ENCODE results near the gene GPR17.
A peak's percentile ranks its signal among the peaks of the same experiment; 100 is the strongest.

Gene GPR17

DNA sequence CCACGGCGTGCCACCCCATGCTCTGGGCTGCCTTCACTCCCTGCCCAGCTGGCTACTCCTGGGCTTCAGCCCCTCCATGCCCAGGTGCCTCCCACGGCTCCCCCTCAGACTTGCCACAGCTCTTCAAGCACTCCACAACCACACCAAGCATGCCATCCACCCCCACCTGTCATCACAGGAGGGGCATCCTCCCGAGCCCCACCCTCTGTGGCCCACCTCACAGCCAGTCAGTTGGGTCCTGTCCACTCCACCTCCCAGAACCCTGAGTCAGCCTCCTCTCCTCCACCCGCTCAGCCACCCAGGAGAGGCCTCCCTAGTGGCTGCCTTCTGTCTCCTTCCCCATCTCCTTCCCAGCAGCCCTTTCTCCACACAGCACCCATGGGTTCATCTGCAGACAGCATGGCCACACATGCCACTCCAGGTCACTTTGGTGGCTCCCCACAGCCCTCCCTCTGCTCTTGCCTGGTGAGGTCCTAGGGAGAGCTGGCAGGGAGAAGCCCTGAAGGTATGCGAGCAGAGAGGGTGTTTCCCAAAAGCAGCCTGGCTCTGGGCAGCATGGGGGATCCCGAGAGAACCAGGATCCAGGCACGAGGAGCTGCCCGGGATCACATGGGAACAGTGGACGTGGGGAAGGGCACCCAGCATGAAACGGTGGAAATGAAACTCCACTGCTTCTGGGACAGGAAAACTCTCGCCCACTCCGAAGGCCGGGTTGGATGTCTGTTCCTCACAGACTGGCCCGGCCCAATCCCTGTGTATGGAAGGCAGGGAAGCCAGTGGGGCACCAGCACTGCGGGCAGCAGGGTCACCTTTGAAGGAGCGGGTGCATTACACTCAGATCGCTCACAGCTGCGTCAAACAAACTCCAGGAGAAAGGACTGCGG is 26.6 kb downstream of the GPR17 start:
- no peak for DNase-seq

DNA sequence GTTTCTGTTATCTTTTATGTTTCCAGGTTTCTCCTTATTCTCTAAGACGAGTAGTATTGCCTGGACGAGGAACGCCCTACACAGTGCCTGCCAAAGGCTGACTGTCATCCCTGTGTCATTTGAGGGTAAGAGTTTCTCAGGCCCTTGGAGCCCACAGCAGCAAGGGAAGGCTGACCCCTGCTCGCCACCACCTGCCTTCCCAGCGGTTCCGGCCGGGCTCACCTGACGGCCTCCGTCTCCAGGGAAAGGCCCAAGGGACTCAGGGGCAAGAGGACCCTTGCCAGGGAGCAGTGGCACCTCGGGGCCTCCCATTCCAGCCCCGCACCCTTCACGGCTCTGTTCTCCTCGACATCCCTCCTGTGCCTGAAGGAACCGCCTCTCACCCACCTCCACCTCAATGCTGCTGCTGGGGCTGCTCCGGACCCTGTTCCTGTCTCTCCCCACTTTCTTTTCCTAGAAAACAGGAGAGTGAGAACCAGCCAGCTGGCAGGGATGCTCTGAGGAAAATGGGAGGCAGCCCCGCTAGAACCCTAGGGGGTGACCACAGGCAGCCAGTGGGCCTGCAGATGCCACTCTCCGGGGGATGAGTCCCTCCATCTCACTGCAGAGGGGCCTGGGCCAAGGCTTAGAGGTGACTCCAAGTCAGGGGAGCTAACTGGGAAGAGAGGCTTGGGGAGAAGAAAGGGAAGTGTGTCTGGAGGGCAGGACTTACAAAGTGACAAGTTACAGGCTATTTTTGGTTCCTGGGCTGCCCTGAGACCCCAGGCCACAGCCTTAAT is 27.5 kb downstream of the GPR17 start:
- DNase-seq, result no peak

DNA sequence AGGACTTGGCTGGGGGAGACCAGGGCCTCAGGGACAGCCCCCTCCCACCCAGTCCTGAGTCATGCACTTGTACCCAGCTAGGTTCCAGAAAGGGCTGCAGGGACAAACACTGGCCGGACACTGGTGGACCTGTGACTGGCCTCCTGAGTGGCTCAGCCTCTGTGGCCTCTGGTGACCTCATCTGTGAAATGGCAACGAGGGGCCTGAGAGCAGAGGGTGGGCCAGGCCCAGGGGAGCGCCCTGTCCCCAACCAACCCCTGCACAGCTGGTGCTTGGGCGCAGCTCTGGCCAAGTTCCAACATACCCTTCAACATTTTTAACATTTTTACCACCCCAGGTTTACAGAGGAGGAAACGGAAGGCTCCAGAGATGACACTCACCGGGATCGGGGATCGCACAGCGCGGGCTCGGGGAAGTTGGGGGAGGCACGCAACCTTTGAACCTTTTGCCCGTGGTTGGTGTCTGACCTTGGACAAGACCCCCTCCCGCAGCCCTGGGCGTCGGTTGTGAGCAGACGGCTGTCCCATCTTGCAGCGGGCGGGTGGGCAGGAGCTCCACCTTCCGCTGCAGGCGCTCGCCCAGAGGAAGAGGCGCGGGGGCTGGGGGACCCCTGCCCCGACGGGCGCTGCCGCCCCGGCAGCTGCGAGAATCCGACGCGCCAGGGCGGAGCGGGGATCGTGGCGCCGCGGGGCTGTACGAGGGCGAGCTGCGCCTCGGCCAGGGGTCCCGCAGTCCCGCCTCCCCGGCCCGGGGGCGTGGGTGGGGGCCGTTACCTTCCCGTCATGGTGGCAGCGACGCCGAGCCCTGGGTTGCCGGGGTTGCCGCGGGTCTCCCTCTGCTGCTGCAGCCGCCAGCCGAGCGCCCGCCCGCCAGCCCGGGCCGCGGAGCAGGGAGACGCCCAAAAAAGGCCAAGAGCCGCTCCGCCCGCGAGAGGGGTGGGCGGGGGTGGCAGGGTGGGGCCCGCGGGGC is 28.6 kb downstream of the GPR17 start:
- peak; percentile 34 for DNase-seq

DNA sequence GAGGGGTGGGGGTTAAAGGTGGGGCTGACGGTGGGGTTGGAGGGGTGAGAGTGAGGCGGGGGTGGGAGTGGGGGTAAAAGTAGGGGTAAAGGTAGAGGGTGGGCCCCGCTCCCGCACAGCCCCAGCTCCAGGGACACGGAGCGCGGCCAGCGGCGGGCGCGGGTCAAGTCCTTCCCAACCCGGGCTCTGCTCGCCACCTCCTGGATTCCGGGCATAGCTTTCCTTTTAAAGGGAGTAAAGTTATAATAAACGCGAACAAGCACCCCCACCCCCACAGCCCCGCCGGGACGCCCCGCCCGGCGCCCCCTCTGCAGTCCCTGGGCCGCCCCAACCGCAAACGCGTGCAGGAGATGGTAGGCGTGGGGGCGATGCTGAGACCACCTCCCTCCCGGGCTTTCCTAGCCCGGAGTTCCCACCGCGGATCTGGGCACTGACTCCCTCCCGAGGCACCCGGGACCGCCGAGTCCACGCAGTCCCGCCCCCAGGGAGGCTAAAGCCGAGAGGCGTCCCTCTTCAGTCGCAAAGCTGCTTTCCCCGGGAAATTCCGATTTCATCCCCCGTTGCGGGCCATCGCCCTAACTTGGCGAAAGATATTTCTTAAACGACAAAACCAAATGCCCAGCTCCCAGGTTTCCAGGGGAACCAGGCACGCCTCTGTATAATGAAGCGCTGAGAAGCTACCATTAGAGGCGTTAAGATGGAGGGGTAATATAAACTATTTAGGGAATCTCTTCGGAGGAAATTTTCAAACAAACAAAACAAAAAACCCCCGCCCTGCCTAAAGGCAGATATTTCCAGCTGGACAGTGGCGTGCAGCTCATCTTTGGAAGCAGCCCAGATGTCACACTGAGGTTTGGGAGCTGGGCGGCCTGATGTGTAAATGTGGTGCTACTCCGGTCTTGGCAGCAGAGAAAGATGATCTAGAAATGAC is 29.6 kb downstream of the GPR17 start, which contains the start of gene LIMS2:
LIMS2 (minus strand) TSS at position 200 of the 931 bp plus-strand sequence. CDS start 506 bp downstream, outside the sequence.
- no peak for DNase-seq

DNA sequence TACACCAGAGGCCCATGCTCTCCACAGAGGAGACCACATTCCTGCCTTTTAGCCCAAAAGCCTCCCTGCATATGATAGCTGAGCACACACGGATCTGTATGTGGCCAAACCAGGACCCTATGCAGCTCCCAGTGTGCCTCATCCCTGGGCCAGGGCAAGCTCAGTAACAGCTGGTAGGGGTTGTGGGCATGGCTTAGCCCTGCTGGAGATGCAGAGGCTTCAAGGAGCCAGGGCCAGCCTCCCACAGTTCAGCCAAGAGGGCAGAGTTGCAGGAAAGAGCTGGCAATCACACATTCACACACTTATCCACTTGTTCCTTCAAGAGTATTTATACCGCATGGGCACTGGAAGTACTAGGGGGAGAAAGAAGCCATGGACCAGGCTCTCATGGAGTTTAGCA is 31.0 kb downstream of the GPR17 start:
- no peak for DNase-seq

DNA sequence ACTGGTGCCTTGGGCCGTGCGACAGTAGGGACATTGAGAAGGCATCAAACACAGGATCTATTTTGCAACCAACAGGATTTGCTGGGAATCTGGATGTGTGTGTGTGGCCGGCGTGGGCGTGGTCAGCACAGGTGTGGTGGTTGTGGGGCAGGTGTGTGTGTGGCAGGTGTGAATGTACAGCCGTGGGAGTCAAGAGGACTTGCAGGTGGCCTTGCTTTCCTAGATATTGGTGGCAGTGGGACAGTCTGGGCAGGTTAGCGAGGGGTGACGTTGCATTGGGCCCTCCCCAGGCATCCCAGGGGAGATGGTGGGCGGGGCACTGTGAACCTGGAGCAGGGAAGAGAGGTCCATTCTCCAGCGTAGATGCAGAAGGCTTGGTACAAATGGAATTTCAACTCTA is 32.6 kb downstream of the GPR17 start:
- no peak for DNase-seq

DNA sequence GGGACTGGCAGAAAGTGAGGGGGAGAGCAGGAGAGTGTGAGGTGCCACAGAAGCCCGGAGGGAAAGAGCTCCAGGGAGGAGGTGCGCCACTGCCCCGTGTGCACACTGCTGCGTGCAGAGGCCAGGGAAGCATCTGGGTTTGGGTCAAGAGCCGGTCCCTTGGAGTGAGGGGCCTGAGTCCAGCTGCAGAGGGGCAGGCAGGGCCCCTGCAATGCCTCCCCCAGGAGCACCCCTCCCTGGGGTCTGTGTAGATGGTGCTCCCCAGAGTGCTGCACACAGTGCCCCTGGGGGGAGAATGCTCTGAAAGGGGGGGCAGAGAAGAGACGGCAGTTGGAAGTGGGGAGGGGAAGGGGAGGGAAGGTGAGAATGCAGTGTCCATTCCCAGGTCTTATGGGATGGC is 33.0 kb downstream of the GPR17 start:
- DNase-seq, result no peak

DNA sequence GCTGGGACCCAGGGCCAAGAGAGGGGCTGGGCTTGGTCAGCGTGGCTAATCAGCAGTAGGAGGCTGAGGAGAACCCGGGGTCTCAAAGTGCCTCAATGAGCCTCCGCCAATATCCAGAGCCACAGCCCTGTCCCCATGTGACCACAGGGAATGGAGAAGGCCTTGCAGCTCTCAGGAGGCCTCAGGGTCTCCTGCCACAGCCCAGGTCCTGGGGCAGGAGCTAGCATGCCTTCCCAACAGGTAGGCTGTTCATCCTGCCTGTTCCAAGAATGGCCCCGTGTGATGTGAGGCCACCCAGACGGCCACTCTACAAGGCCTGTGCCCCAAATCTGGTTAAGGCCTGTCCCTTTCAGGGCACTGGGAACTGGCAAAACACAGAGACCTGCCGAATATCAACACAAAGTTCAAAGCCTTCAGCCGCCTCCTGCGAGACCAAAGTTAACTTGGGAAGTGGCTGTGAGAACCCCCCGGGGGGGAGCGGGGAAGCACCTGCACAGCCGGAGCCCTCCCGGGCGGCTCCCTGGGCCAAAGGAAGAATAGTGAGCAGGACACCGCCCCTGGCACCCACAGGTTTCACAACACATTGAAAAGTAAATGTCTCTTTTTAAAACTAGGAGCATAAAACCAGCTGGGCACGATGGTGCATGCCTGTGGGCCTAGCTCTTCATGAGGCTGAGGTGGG is 33.9 kb downstream of the GPR17 start:
- DNase-seq, result no peak

DNA sequence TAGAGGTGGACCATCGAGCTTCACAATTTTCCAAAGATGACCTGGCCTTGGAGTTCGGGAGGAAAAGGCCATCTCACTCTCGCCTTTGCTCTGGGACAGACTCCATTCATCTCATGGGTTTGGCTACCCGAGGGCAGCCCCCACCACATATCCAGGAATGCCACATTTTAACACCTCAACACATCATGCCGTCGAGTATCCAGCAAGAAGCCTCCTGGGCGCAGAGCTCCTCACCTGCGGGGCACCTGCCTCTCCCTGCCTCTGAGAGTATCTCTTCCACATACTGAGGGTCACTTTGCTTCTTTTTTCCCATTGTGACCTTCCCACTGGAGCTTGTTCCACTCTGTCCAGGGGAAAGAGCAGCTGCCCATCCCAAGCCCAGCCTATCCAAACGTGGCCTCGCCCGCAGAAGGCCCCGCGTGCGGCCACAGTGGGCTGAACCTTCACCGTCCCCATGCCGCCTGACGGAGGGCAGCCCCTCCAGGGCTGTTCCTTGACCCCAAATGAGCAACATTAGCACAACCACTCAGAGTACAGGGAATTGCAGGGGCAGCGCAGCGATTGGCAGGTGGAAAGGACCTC is 34.8 kb downstream of the GPR17 start:
- no peak for DNase-seq

DNA sequence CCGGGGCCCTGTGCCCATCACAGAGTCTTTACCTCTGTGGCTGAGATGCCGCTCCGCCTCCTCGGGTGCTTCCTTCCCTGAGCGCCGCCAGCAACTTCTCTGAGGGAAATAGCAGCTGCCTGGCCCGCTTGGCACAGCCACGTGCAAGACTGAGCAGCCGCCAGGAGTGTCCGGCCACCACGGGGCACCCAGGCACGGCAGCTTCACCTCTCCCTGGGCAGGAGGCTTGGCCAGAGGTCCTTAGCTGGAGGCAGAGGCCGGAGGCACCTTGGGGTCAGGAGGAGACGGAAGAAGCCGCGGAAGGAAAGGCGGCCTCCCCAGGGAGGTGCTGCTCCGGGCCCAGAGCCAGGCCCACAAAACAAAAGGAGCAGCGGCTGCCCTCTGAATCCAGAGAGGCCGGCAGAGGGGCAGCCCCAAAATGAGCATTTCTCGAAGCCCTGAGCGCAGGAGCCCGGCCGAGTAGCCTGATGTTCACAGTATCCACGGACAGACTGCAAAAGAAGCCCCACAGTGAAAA is 35.4 kb downstream of the GPR17 start:
- DNase-seq, result no peak

DNA sequence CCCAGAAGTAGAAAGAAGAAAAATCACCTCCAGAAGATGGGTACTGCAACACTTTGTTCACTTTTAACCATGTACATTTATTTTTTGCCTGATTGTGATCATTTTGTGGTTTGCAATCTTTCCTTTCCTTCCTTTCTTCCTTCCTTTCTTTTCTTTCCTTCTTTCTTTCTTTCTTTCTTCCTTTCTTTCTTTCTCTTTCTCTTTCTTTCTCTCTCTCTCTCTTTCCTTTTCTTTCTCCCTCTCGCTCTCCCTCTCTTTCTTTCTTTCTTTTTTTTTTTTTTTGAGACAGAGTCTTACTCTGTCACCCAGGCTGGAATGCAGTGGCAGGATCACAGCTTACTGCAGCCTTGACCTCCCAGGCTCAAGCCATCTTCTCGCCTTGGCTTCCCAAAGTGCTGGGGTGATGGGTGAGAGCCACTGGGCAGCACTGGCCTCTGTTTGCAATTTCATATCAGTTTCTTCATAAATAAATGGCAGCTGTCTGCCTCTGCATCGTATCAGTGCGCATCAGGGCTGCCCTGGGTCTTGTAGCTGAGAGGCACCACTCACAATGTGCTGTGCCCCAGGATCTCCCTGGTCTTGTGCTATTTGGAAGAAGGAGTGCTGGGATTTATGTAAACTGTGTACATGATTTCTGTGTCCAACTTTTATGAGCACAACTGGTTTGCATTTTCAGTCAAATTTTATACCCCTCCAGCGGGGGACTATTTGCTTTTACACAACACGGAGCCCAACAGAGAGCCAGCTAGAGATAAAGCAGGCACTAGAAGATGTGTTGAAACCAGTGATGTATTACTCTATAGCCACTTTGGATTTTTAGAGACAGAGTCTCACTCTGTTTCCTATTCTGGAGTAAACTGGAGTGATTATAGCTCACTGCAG is 36.3 kb downstream of the GPR17 start:
- DNase-seq, result no peak

DNA sequence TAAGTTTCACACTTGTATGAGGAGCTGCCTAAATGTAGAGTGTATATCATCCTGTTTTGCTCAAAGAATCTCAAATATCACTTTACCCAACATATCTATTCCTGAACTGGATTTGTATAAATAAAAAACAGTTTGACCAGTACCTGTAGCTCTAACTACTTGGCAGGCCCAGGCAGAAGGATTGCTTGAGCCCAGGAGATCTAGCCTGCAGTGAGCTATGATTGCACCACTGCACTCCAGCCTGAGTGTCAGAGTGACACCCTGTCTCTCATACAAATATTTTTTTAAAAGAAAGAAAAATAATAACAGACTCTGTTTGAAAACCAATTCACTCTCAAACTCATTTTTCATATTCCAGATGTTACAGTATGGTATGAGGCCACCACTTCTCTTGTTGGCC is 37.1 kb downstream of the GPR17 start:
- DNase-seq, result no peak

DNA sequence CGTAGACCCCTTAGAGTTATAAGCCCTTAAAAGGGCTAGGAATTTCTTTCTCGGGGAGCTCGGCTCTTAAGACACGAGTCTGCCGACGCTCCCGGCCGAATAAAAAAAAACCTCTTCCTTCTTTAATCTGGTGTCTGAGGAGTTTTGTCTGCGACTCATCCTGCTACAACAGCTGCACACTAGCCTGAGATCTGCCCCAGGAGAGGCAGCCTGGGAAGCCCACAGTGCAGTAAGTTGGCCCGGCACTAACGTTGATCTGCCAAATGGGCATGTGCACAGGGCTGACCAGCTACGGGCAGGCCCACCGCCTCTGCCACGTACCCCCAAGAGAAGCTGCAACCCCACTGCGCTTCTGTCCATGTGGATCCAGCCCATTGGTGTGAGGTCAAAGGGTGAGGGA is 37.8 kb downstream of the GPR17 start:
- DNase-seq, result no peak

DNA sequence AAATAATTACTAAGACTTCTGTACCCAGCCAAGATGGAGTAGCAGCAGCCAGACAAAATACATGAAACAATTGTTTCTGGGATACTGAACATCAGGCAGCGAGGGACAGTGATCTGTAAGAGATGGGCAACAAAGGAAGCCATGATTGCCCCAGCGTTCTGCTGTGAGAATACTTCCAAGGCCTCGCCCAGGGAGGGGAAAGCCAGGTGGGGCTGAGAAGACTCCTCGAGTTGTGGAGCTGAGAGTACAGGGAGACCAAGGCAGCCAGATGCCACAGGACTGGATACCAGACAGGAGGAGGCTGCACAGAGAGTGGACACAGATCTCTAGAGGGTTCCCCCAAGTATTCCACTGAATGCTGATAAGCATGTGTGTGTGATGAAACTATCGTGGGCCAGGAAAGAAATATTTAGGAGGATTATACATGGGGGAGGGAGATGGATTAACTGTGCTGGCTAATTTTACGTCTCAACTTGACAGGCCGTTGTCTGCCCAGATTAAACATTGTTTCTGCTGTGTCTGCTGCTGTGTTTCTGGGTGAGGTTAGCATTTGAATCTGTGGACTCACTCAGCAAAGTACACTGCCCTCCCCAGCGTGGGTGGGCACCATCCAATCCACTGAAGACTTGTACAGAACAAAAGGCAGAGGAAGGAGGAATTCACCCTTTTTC is 39.6 kb downstream of the GPR17 start:
- DNase-seq, result no peak

DNA sequence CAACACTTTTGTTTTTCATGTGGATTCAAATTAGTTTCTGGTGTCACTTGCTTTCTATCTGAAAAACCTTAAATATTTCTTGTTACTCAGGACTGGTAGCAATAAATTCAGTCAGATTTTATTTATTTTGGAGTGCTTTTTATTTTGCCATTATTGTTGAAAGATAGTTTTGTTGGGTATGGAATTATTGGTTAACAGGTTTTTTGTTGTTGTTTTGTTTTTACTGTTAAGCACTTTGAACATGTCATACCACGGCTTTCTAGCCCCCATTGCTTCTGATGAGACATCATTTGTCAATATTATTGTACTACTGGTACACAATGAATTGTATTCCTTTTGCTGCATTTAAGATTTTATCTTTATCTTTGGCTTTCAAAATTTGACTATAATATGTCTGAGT is 42.5 kb downstream of the GPR17 start:
- no peak for DNase-seq

DNA sequence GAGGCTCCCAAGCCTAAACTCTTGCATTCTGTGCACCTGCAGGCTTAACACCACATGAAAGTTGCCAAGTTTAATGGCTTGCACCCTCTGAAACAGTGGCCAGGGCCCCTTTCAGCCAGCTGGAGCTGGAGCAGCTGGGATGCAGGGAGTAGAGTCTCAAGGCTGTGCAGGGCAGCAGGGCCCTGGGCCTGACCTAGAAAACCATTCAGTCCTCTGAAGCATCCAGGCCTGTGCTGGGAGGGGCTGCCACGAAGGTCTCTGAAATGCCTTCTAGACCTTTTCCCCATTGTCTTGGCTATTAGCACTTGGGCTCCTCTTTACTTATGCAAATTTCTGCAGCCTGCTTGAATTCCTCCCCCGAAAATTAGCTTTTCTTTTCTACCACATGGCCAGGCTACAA is 44.7 kb downstream of the GPR17 start:
- no peak for DNase-seq

DNA sequence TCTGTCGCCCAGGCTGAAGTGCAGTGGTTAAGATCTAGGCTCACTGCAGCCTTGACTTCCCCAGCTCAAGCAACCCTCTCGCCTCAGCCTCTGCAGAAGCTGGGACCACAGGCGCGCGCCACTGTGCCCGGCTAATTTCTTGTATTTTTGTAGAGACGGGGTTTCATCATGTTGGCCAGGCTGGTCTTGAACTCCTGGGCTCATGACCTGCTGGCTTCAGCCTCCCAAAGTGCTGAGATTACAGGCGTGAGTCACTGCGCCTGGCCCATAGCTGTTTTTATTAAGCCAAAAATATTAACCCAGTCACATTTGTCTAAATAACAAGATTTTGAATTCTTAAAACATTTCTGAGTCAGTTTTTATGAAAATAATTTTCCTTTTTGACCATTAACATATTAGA is 49.0 kb downstream of the GPR17 start:
- DNase-seq, result no peak
